IPS DF 6.9 (cell line): Measurements from ENCODE around the gene ZBTB40.

Source experiments
- DNase-seq: peaks from one replicate; pipeline ENCODE4 v3.0.0-alpha.2; 2013; ENCODE audit warnings: low read depth, low spot score
- H3K27ac ChIP-seq: one replicate; pipeline ENCODE4 v1.5.1; 2013; ENCODE audit warnings: low read length, control low read depth
- H3K27me3 ChIP-seq: 2 replicates; pipeline ENCODE4 v1.6.1; 2013; ENCODE audit warnings: mild to moderate bottlenecking, low read length; ENCODE audit not compliant: control insufficient read depth, insufficient read depth
- H3K36me3 ChIP-seq: 2 replicates; pipeline ENCODE4 v1.6.1; 2013; ENCODE audit warnings: low read length; ENCODE audit not compliant: control insufficient read depth, insufficient read depth
- H3K4me1 ChIP-seq: 2 replicates; pipeline ENCODE4 v1.6.1; 2013; ENCODE audit warnings: low read length; ENCODE audit not compliant: control insufficient read depth, insufficient read depth
- H3K4me3 ChIP-seq: 2 replicates; pipeline ENCODE4 v1.5.1; 2013; ENCODE audit warnings: mild to moderate bottlenecking, low read length
- H3K9me3 ChIP-seq: 2 replicates; pipeline ENCODE4 v1.6.1; 2013; ENCODE audit warnings: low read length, inconsistent platforms; ENCODE audit not compliant: control insufficient read depth, insufficient read depth
- WGBS: extraction: QIAGEN DNeasy Blood & Tissue Kit; methylation state at CpG from one replicate; pipeline ENCODE4 v1.1.7; 2013; ENCODE audit warnings: mixed read lengths, missing lambda C conversion rate; ENCODE audit not compliant: insufficient read length, insufficient coverage; 5-methylcytosine and 5-hydroxymethylcytosine counted together

The ZBTB40 gene

GRCh38 chr1:22451702-22452480 is at the start of gene ZBTB40:
TSS of gene ZBTB40 (plus strand) at chr1:22451851. CDS start at chr1:22489949, 38,098 bp downstream.
- DNase-seq = peak; percentile 83
- no CpG with 5 or more reads among the region's 68 CpGs for WGBS
- no peaks in the 10 kb centered on the region for H3K36me3 ChIP-seq
- no peaks in the 10 kb centered on the region for H3K27me3 ChIP-seq
- H3K9me3 ChIP-seq = no peaks in the 10 kb centered on the region
- no peak within 1 kb of the TSS for H3K27ac ChIP-seq
- H3K4me3 ChIP-seq = peak within 1 kb of the TSS; percentile 89
- H3K4me1 ChIP-seq = peaks cover 2% of the 10 kb centered on the region; the same call in 1 of the 2 replicates

DNA sequence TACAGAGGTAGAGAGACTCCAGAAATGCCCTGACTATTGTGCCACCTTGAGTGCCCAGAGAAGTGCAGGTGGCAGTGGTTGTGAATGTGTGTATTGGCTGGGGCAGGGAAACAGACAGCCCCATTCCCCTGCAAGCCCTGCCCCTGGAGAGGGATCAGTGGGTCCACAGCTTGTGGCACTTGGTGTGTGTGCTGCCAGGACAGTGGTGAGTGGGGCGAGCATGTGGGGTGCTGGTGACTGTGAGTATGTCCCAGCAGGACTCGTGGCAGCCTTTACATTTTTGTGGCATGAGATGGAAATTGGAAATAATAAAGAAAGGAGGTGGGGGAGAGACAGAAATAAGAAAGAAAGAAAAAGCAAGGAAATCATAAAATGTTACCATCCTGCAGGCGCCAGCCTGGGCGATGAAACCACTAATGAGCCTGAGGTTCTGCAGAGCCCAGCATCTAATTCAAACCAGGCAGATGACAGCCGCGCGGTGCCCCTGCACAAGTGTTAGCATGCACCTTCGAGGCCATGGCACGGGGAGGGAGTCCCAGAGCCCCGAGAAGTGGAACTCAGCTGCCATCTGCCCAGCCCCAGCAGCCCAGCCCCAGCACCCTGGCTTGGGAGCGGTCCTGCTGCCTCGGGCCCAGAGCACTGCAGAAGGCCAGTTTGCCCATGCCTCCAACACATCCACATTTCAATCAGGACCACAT is 49.1 kb upstream of the ZBTB40 start:
- H3K4me1 ChIP-seq = no peaks in the 10 kb centered on the region; the same call in 1 of the 2 replicates
- WGBS = no CpG with 5 or more reads among the region's 12 CpGs
- no peak overlapping the region for H3K27ac ChIP-seq
- H3K27me3 ChIP-seq = no peaks in the 10 kb centered on the region
- no peak overlapping the region for H3K4me3 ChIP-seq
- no peaks in the 10 kb centered on the region for H3K36me3 ChIP-seq
- no peak for DNase-seq
- H3K9me3 ChIP-seq = no peaks in the 10 kb centered on the region

DNA sequence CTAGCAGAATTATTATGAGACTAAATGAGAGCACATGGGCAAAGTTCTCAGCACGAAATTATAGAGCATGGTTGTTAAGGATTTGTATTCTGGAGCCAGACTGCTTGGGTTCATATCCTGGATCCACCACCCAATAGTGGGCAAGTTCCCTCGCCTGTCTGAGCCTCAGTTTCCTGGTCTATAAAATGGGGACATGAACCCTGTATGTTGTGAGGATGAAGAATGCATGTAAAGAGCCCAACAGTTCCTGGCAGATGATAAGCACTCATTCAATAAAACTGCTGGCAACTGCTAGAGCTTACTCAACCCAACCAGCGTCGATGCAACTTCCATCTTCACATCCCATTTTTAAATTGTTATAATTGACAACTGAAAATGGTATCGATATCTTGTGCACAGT is 47.2 kb upstream of the ZBTB40 start:
- DNase-seq = no peak
- H3K4me1 ChIP-seq = no peaks in the 10 kb centered on the region; the same call in 1 of the 2 replicates
- no peaks in the 10 kb centered on the region for H3K36me3 ChIP-seq
- H3K27ac ChIP-seq = no peak overlapping the region
- no peak overlapping the region for H3K4me3 ChIP-seq
- no CpG with 5 or more reads among the region's 5 CpGs for WGBS
- H3K27me3 ChIP-seq = no peaks in the 10 kb centered on the region
- H3K9me3 ChIP-seq = no peaks in the 10 kb centered on the region

DNA sequence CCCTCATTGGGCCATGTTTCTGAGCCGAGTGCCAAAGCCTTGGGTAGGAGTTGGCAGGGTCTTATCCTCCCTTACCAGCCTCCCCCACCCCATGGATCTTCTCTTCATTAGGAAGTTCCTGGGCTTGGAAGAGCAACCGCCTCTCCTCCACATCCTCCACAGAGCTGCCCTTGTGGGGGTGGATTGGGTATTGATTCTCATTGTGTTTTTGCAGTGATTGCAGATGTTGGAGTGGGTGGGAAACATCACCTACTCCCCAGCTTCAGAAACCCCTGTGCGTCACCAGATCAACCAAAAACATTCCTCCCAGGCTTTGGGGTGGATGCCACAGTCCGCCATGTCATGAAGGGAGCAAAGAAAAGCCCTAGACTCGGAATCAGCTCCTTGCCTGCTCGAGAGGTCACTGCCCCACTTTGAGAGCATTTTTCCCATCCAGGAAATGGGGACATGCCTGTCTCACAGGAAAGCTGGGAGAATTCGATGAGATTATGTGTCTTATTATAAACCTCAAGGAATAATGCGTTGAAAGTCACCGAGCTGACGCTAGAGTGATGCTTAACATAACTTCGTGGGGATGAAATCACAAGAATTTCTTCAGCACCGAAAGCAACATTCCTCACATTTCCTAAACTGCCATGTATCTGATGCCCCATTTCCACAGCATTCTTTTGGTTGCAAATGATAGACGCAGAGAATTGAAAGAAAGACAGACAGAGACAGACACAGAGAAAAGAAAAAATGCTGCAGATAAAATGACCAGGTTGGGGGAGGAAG is 44.7 kb upstream of the ZBTB40 start:
- Histone ChIP-seq H3K27me3 (no peaks in the 10 kb centered on the region), H3K4me1 (no peaks in the 10 kb centered on the region; the same call in 1 of the 2 replicates), H3K4me3 (no peak overlapping the region), H3K9me3 (no peaks in the 10 kb centered on the region), H3K36me3 (no peaks in the 10 kb centered on the region), H3K27ac (no peak overlapping the region)
- no CpG with 5 or more reads among the region's 13 CpGs for WGBS
- DNase-seq = no peak

DNA sequence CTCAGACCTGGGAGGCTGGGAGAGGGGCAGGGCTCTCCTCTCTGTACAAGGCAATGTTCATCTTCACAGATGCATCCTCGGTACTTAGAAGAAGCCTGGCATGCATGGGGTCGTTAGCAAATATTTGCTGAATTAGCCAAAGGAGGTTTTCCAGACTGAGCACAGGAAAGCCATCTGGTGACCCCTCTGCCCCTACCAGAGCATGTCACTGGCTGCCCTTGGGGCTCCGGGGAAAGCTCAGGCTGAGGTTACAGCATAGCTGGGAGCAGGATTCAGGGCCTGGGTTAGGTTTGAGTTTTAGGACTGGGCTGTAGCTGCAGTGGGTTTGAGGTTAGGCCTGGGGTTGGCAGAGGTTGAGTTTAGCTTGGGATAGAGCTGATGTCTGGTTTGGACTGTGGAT is 43.4 kb upstream of the ZBTB40 start:
- no peaks in the 10 kb centered on the region for H3K27me3 ChIP-seq
- H3K36me3 ChIP-seq = no peaks in the 10 kb centered on the region
- WGBS = no CpG with 5 or more reads among the region's 3 CpGs
- H3K9me3 ChIP-seq = no peaks in the 10 kb centered on the region
- no peak overlapping the region for H3K4me3 ChIP-seq
- no peak overlapping the region for H3K27ac ChIP-seq
- no peak for DNase-seq
- H3K4me1 ChIP-seq = no peaks in the 10 kb centered on the region; the same call in 1 of the 2 replicates

DNA sequence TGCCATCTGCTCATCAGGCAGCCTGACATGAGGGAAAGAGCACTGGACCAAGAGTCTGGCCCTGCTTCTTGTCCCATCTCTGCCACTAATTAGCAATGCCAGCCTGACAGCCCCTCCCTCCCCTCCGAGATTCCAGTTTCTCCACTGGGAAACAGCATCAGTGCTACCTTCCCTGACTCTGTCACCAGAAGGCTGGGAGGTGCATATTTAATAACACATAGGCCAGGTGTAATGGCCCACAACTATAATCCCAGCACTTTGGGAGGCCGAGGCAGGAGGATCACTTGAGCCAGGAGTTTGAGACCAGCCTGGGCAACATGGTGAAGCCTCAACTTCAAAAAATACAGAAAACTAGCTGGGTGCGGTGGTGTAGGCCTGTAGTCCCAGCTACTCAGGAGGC is 41.2 kb upstream of the ZBTB40 start:
- Histone ChIP-seq H3K9me3 (no peaks in the 10 kb centered on the region), H3K4me1 (no peaks in the 10 kb centered on the region), H3K36me3 (no peaks in the 10 kb centered on the region), H3K27me3 (no peaks in the 10 kb centered on the region), H3K27ac (no peak overlapping the region), H3K4me3 (no peak overlapping the region)
- no CpG with 5 or more reads among the region's 3 CpGs for WGBS
- no peak for DNase-seq

DNA sequence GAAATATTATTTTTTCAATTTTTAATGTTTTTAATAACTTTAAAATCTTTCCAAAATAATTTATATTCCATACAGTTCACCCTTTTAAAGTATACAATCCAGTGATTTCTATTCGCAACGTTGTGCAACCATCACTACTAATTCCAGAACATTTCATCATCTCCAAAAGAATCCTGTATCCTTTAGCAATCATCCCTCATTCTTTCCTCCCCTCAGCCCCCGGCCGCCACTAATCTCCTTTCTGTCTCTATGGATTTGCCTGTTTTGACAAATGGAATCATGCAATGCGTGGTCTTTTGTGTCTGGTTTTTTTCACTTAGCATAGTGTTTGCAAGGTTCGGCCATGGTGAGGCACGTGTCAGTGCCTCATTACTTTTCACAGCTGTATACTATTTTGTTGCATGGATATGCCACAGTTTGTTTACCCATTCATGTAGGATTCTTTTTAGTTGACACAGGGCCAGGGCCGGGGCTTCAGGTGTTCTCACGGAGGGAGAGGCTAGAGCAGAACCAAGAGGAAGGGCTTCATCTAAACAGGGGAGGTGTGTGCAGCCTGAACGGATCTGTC is 40.6 kb upstream of the ZBTB40 start:
- Histone ChIP-seq H3K9me3 (no peaks in the 10 kb centered on the region), H3K4me3 (no peak overlapping the region), H3K27ac (no peak overlapping the region), H3K27me3 (no peaks in the 10 kb centered on the region), H3K36me3 (no peaks in the 10 kb centered on the region), H3K4me1 (no peaks in the 10 kb centered on the region)
- no CpG with 5 or more reads among the region's 10 CpGs for WGBS
- DNase-seq = no peak

DNA sequence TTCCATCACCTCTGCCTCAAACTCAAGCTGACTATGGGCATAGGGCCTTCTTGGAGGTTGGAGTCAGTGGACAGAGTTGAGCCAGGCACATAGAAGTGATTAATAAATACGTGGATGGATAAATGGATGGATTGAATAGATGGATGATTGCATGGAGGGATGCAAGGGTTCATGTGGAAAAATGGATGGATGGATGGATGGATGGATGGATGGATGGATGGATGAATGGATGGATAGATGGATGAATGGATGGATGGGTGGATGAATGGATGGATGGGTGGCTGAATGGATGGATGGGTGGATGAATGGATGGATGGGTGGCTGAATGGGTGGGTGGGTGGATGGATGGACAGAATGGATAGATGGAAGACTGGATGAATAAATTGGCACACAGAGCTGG is 40.1 kb upstream of the ZBTB40 start:
- no peak overlapping the region for H3K27ac ChIP-seq

GRCh38 chr1:22412932-22413727 is 38.5 kb upstream of the ZBTB40 start:
- DNase-seq = no peak
- Histone ChIP-seq H3K27me3 (no peaks in the 10 kb centered on the region), H3K36me3 (no peaks in the 10 kb centered on the region), H3K4me3 (no peak overlapping the region), H3K4me1 (peaks cover 2% of the 10 kb centered on the region; the same call in 1 of the 2 replicates), H3K9me3 (no peaks in the 10 kb centered on the region), H3K27ac (no peak overlapping the region)
- WGBS = no CpG with 5 or more reads among the region's 8 CpGs

More for the DNA sequence above, 40.1 kb upstream of the ZBTB40 start:
- no peaks in the 10 kb centered on the region for H3K36me3 ChIP-seq
- H3K4me3 ChIP-seq = no peak overlapping the region
- H3K4me1 ChIP-seq = no peaks in the 10 kb centered on the region
- no peak for DNase-seq
- no peaks in the 10 kb centered on the region for H3K27me3 ChIP-seq
- 100% methylated on average over 1 of the region's 1 CpG for WGBS
- H3K9me3 ChIP-seq = no peaks in the 10 kb centered on the region
